ENCODE measurements around the gene GLCE.

- TF ChIP-seq POLR2A (IDR thresholded peaks at IDR 0.05) (no peak), CTCF (IDR thresholded peaks at IDR 0.05 in 8 of 11, conservative IDR thresholded peaks at IDR 0.05 in 3 of 11) (no peak)
These were observed 71.7 kb downstream of the GLCE start for GRCh38 chr15:69232144-69232543.
